Liver (tissue), 9 donors: ENCODE results near the gene UGT1A6. TPM values are rescaled to one million over a fixed set of nuclear protein-coding genes. Genes with fewer than 3 reads are reported as not detected.

ENCODE experiments used
- DNase-seq: peaks from one replicate; pipeline ENCODE4 v3.0.0-alpha.2; 2017; ENCODE audit warnings: low spot score
- H3K27ac ChIP-seq, 2 donors: one replicate each; pipeline ENCODE4 v1.7.0; 2013; ENCODE audit warnings: inconsistent platforms in 2 of 2, low read length in 2 of 2, control low read depth in 1 of 2, low read depth in 1 of 2, mild to moderate bottlenecking in 1 of 2
- H3K27me3 ChIP-seq, 4 donors: one replicate each; pipeline versions ENCODE4 v1.6.1 to v1.7.0; 2013; ENCODE audit warnings: low read length in 3 of 4, inconsistent platforms in 1 of 4, mild to moderate bottlenecking in 1 of 4, moderate library complexity in 1 of 4; ENCODE audit not compliant: control insufficient read depth in 4 of 4, insufficient read depth in 4 of 4
- H3K36me3 ChIP-seq, 4 donors: one replicate each; pipeline versions ENCODE4 v1.6.1 to v1.7.0; 2013; ENCODE audit warnings: low read length in 3 of 4, mild to moderate bottlenecking in 3 of 4, low read depth in 1 of 4, moderate library complexity in 1 of 4; ENCODE audit not compliant: control insufficient read depth in 4 of 4, insufficient read depth in 3 of 4
- H3K4me1 ChIP-seq, 4 donors: one replicate each; pipeline versions ENCODE4 v1.6.1 to v1.7.0; 2013; ENCODE audit warnings: low read length in 3 of 4, mild to moderate bottlenecking in 3 of 4, moderate library complexity in 1 of 4; ENCODE audit not compliant: control insufficient read depth in 4 of 4, insufficient read depth in 4 of 4
- H3K4me3 ChIP-seq, 3 donors: one replicate each; pipeline versions ENCODE4 v1.6.1 to v1.7.0; 2013; ENCODE audit warnings: low read length in 3 of 3, control low read depth in 1 of 3, low read depth in 1 of 3, mild to moderate bottlenecking in 1 of 3
- H3K9ac ChIP-seq, 2 donors: one replicate each; pipeline ENCODE4 v1.7.0; 2013; ENCODE audit warnings: low read length in 2 of 2, mild to moderate bottlenecking in 2 of 2, moderate library complexity in 2 of 2, control low read depth in 1 of 2, low read depth in 1 of 2
- H3K9me3 ChIP-seq, 4 donors: one replicate each; pipeline versions ENCODE4 v1.6.1 to v1.7.0; 2013; ENCODE audit warnings: low read length in 3 of 4; ENCODE audit not compliant: control insufficient read depth in 4 of 4
- ATF3 ChIP-seq: IDR thresholded peaks from 2 replicates; pipeline ENCODE4 v1.6.1; 2016; ENCODE audit warnings: antibody characterized with exemption
- EGR1 ChIP-seq, 2 donors: IDR thresholded peaks; 2 replicates each; pipeline ENCODE4 v1.6.1; 2016 to 2018; ENCODE audit warnings: antibody characterized with exemption in 2 of 2, low read depth in 2 of 2
- FOXA2 ChIP-seq: IDR thresholded peaks from 2 replicates; pipeline ENCODE4 v1.6.1; 2016; ENCODE audit warnings: antibody characterized with exemption
- GABPA ChIP-seq, 2 donors: IDR thresholded peaks in 1 of 2; conservative IDR thresholded peaks in 1 of 2; 2 replicates each; pipeline ENCODE4 v1.6.1; 2016; ENCODE audit warnings: antibody characterized with exemption in 2 of 2, mild to moderate bottlenecking in 1 of 2, moderate library complexity in 1 of 2
- HNF4A ChIP-seq, 2 donors: conservative IDR thresholded peaks; 2 replicates each; pipeline ENCODE4 v1.6.1; 2016; ENCODE audit warnings: antibody characterized with exemption in 2 of 2, mild to moderate bottlenecking in 2 of 2
- HNF4G ChIP-seq: IDR thresholded peaks from 2 replicates; pipeline ENCODE4 v1.6.1; 2016; ENCODE audit warnings: antibody characterized with exemption
- JUND ChIP-seq, 2 donors: IDR thresholded peaks; 2 replicates each; pipeline ENCODE4 v1.6.1; 2016; ENCODE audit warnings: antibody characterized with exemption in 2 of 2
- RAD21 ChIP-seq, 2 donors: IDR thresholded peaks; 2 replicates each; pipeline ENCODE4 v1.6.1; 2016; ENCODE audit warnings: antibody characterized with exemption in 2 of 2, mild to moderate bottlenecking in 2 of 2
- RXRA ChIP-seq, 2 donors: IDR thresholded peaks; 2 replicates each; pipeline ENCODE4 v1.6.1; 2017 to 2018; ENCODE audit warnings: antibody characterized with exemption in 2 of 2, mild to moderate bottlenecking in 1 of 2
- SP1 ChIP-seq: IDR thresholded peaks from 2 replicates; pipeline ENCODE4 v1.6.1; 2018; ENCODE audit warnings: antibody characterized with exemption, mild to moderate bottlenecking
- TAF1 ChIP-seq: conservative IDR thresholded peaks from 2 replicates; pipeline ENCODE4 v1.6.1; 2016; ENCODE audit warnings: antibody characterized with exemption, mild to moderate bottlenecking
- YY1 ChIP-seq: IDR thresholded peaks from 2 replicates; pipeline ENCODE4 v1.6.1; 2016; ENCODE audit warnings: antibody characterized with exemption, mild to moderate bottlenecking
- WGBS: extraction: QIAGEN DNeasy Blood & Tissue Kit; methylation state at CpG from one replicate; pipeline ENCODE4 v1.1.7; 2013; 5-methylcytosine and 5-hydroxymethylcytosine counted together
- polyA plus RNA-seq, 2 donors: library from polyadenylated mRNA; stranded (reverse) in 1 of 2; unstranded in 1 of 2; fragments of 200-250 nt in 1 of 2; fragments of >200 nt in 1 of 2; fragmentation: Nextera tagmentation in 1 of 2; extraction: Ambion mirVana in 1 of 2; gene quantifications; one replicate each; pipeline versions ENCODE4 v1.2.1 to v1.2.3, GENCODE V29; 2013 to 2015
- total RNA-seq, 2 donors: library from RNA; depleted of rRNA; stranded (reverse); fragments of >200 nt; gene quantifications; one replicate each; pipeline ENCODE4 v1.2.3, GENCODE V29; 2014
- TF ChIP-seq, protein P1 (sequence below): IDR thresholded peaks from 2 replicates; pipeline ENCODE4 v1.6.1; 2016; ENCODE audit warnings: antibody characterized with exemption
- TF ChIP-seq, protein P2 (sequence below): IDR thresholded peaks from 2 replicates; pipeline ENCODE4 v1.6.1; 2016; ENCODE audit warnings: antibody characterized with exemption
- TF ChIP-seq, protein P3 (sequence below): fragments of 150-350 bp; IDR thresholded peaks from 2 replicates; pipeline ENCODE4 v1.5.1; 2017; ENCODE audit warnings: improper control_type of control experiment, low read depth, low read length; ENCODE audit not compliant: missing input control
- TF ChIP-seq, protein P4 (sequence below): IDR thresholded peaks from 2 replicates; pipeline ENCODE4 v1.6.1; 2016; ENCODE audit warnings: antibody characterized with exemption, mild to moderate bottlenecking
- donor health status: healthy.
- donor health status: healthy.
- donor health status: healthy.
- donor health status: healthy.
- donor health status: healthy.

Gene UGT1A6
- total and polyA plus RNA-seq, 4 donors = 33.4 to 103 (median 46.5) TPM; not detected in 1

GRCh38 chr2:233791151-233791882 is 98.6 kb downstream of the UGT1A6 start:
- no peak for DNase-seq
- Histone ChIP-seq H3K9me3 (no peaks in the 10 kb centered on the region), H3K4me3 (no peak overlapping the region), H3K27me3 (no peaks in the 10 kb centered on the region), H3K9ac (no peak overlapping the region), H3K27ac (no peak overlapping the region), H3K4me1 (no peaks in the 10 kb centered on the region), H3K36me3 (no peaks in the 10 kb centered on the region)
- TF ChIP-seq HNF4G (no peak), RXRA (IDR thresholded peaks at IDR 0.05) (no peak), YY1 (no peak), ATF3 (no peak), JUND (IDR thresholded peaks at IDR 0.05) (no peak)
- TF ChIP-seq, protein P1, sequence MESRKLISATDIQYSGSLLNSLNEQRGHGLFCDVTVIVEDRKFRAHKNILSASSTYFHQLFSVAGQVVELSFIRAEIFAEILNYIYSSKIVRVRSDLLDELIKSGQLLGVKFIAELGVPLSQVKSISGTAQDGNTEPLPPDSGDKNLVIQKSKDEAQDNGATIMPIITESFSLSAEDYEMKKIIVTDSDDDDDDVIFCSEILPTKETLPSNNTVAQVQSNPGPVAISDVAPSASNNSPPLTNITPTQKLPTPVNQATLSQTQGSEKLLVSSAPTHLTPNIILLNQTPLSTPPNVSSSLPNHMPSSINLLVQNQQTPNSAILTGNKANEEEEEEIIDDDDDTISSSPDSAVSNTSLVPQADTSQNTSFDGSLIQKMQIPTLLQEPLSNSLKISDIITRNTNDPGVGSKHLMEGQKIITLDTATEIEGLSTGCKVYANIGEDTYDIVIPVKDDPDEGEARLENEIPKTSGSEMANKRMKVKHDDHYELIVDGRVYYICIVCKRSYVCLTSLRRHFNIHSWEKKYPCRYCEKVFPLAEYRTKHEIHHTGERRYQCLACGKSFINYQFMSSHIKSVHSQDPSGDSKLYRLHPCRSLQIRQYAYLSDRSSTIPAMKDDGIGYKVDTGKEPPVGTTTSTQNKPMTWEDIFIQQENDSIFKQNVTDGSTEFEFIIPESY = no peak
- whole genome bisulfite sequencing = 91% methylated on average over 18 of the region's 18 CpGs

GRCh38 chr2:233791883-233792329 is 99.2 kb downstream of the UGT1A6 start:
- Histone ChIP-seq H3K4me3 (no peak overlapping the region), H3K4me1 (no peaks in the 10 kb centered on the region), H3K9ac (no peak overlapping the region), H3K27ac (no peak overlapping the region), H3K9me3 (no peaks in the 10 kb centered on the region), H3K27me3 (no peaks in the 10 kb centered on the region), H3K36me3 (no peaks in the 10 kb centered on the region)
- no peak for DNase-seq
- TF ChIP-seq GABPA (IDR thresholded peaks at IDR 0.05 in 1 of 2, conservative IDR thresholded peaks at IDR 0.05 in 1 of 2) = no peak
- no peak for TF ChIP-seq JUND (IDR thresholded peaks at IDR 0.05)
- no peak for TF ChIP-seq HNF4A (conservative IDR thresholded peaks at IDR 0.05)
- no peak for TF ChIP-seq YY1
- TF ChIP-seq, protein P1 = no peak
- no peak for TF ChIP-seq EGR1 (IDR thresholded peaks at IDR 0.05; ENCODE audit: low read depth in 2 of 2)
- TF ChIP-seq, protein P2, sequence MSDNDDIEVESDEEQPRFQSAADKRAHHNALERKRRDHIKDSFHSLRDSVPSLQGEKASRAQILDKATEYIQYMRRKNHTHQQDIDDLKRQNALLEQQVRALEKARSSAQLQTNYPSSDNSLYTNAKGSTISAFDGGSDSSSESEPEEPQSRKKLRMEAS = no peak
- no peak for TF ChIP-seq RXRA (IDR thresholded peaks at IDR 0.05)
- TF ChIP-seq SP1 = no peak
- TF ChIP-seq RAD21 (IDR thresholded peaks at IDR 0.05) = no peak
- TF ChIP-seq, protein P3, sequence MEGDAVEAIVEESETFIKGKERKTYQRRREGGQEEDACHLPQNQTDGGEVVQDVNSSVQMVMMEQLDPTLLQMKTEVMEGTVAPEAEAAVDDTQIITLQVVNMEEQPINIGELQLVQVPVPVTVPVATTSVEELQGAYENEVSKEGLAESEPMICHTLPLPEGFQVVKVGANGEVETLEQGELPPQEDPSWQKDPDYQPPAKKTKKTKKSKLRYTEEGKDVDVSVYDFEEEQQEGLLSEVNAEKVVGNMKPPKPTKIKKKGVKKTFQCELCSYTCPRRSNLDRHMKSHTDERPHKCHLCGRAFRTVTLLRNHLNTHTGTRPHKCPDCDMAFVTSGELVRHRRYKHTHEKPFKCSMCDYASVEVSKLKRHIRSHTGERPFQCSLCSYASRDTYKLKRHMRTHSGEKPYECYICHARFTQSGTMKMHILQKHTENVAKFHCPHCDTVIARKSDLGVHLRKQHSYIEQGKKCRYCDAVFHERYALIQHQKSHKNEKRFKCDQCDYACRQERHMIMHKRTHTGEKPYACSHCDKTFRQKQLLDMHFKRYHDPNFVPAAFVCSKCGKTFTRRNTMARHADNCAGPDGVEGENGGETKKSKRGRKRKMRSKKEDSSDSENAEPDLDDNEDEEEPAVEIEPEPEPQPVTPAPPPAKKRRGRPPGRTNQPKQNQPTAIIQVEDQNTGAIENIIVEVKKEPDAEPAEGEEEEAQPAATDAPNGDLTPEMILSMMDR = no peak
- TF ChIP-seq, protein P4, sequence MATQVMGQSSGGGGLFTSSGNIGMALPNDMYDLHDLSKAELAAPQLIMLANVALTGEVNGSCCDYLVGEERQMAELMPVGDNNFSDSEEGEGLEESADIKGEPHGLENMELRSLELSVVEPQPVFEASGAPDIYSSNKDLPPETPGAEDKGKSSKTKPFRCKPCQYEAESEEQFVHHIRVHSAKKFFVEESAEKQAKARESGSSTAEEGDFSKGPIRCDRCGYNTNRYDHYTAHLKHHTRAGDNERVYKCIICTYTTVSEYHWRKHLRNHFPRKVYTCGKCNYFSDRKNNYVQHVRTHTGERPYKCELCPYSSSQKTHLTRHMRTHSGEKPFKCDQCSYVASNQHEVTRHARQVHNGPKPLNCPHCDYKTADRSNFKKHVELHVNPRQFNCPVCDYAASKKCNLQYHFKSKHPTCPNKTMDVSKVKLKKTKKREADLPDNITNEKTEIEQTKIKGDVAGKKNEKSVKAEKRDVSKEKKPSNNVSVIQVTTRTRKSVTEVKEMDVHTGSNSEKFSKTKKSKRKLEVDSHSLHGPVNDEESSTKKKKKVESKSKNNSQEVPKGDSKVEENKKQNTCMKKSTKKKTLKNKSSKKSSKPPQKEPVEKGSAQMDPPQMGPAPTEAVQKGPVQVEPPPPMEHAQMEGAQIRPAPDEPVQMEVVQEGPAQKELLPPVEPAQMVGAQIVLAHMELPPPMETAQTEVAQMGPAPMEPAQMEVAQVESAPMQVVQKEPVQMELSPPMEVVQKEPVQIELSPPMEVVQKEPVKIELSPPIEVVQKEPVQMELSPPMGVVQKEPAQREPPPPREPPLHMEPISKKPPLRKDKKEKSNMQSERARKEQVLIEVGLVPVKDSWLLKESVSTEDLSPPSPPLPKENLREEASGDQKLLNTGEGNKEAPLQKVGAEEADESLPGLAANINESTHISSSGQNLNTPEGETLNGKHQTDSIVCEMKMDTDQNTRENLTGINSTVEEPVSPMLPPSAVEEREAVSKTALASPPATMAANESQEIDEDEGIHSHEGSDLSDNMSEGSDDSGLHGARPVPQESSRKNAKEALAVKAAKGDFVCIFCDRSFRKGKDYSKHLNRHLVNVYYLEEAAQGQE = no peak
- TF ChIP-seq TAF1 = no peak
- TF ChIP-seq FOXA2 = no peak
- WGBS = 85% methylated on average over 9 of the region's 9 CpGs
